Kidney glomerular epithelial cell (primary cell): ENCODE results near the gene BMP5.
A peak's percentile ranks its signal among the peaks of the same experiment; 100 is the strongest.

Experiments
- DNase-seq: peaks from one replicate; lab custom pipeline; 2025; lab: John Stamatoyannopoulos, UW

Gene BMP5

GRCh38 chr6:55708711-55709110, 166.7 kb downstream of the BMP5 start:
- no peak for DNase-seq

GRCh38 chr6:55705451-55706440, 169.6 kb downstream of the BMP5 start:
- DNase-seq: no peak

- peak; percentile 5 for DNase-seq
These were observed 171.0 kb downstream of the BMP5 start for GRCh38 chr6:55704421-55704820.
